ENCODE results near the gene FYB1. TPM values are rescaled to one million over a fixed set of nuclear protein-coding genes. Genes with fewer than 3 reads are reported as not detected.

FYB1 gene
- total RNA-seq, 1 donor from 2014 or later, result 0.55 TPM

DNA sequence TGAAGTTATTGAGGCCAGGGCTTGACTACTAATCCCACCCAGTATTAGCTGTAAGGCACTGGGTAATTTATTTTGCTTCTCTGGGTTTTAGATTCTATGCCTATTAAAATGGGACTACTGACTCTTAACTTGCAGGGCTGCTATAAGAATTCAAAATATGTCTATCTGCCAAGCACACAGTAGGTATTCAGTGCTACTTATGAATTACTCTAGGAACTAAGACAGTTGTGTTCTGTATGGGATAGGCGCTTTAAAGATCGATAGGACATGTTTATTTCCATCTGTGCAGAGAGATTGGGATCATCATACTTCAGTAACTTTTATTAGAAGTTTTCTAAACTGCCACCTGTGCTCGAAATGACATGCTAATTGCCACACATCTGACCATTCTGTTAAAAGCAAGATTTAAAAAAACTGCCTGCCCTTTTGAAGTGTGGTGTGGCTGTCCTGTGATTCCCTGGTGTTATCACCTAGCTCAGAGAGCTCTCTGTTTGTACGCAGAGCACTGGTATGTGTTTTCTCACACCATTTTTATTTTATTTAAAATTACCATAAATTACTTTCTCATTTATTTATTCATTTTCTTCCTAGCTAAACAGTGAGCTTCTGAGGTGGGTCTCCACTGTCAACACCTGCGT is 58.7 kb downstream of the FYB1 start:
- no peaks in the 10 kb centered on the region for H3K9me3 Mint-ChIP-seq
- H3K4me1 Mint-ChIP-seq, result peaks cover 8% of the 10 kb centered on the region
- H3K36me3 Mint-ChIP-seq (ENCODE audit: low read depth), result no peaks in the 10 kb centered on the region
- ATAC-seq (ENCODE audit: low read depth) (no peak), DNase-seq (no peak)
- peaks cover 6% of the 10 kb centered on the region for H3K27me3 Mint-ChIP-seq
- intact Hi-C loops (cut with micrococcal nuclease), result no loop called here
- H3K4me3 Mint-ChIP-seq, result no peak overlapping the region
- TF ChIP-seq, protein P1, sequence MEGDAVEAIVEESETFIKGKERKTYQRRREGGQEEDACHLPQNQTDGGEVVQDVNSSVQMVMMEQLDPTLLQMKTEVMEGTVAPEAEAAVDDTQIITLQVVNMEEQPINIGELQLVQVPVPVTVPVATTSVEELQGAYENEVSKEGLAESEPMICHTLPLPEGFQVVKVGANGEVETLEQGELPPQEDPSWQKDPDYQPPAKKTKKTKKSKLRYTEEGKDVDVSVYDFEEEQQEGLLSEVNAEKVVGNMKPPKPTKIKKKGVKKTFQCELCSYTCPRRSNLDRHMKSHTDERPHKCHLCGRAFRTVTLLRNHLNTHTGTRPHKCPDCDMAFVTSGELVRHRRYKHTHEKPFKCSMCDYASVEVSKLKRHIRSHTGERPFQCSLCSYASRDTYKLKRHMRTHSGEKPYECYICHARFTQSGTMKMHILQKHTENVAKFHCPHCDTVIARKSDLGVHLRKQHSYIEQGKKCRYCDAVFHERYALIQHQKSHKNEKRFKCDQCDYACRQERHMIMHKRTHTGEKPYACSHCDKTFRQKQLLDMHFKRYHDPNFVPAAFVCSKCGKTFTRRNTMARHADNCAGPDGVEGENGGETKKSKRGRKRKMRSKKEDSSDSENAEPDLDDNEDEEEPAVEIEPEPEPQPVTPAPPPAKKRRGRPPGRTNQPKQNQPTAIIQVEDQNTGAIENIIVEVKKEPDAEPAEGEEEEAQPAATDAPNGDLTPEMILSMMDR (IDR thresholded peaks at IDR 0.05), result no peak
- ChIA-PET POLR2A (no interaction called here), CTCF (no interaction called here)
- no peak overlapping the region for H3K27ac Mint-ChIP-seq

- no peak for DNase-seq
- Mint-ChIP-seq H3K4me3 (no peak overlapping the region), H3K36me3 (ENCODE audit: low read depth) (no peaks in the 10 kb centered on the region), H3K27ac (no peak overlapping the region), H3K27me3 (peaks cover 6% of the 10 kb centered on the region), H3K9me3 (no peaks in the 10 kb centered on the region), H3K4me1 (peaks cover 11% of the 10 kb centered on the region)
- intact Hi-C loops (cut with micrococcal nuclease), result loop anchor here (10.0 kb wide), 1 partner anchor 385 kb away; no protein-coding TSS in a partner anchor
- TF ChIP-seq, protein P1 (IDR thresholded peaks at IDR 0.05), result no peak
- POLR2A ChIA-PET, result no interaction called here
- CTCF ChIA-PET, result no interaction called here
- ATAC-seq (ENCODE audit: low read depth), result no peak
Measured at GRCh38 chr5:39159811-39160490, 59.4 kb downstream of the FYB1 start.

GRCh38 chr5:39158786-39159185 is 60.6 kb downstream of the FYB1 start:
- no peaks in the 10 kb centered on the region for H3K36me3 Mint-ChIP-seq (ENCODE audit: low read depth)
- no peak overlapping the region for H3K27ac Mint-ChIP-seq
- intact Hi-C loops (cut with micrococcal nuclease), result loop anchor here (10.0 kb wide), 1 partner anchor 386 kb away; no protein-coding TSS in a partner anchor
- H3K4me3 Mint-ChIP-seq, result no peak overlapping the region
- no peak for ATAC-seq (ENCODE audit: low read depth)
- DNase-seq, result no peak
- TF ChIP-seq, protein P1 (IDR thresholded peaks at IDR 0.05), result no peak
- H3K4me1 Mint-ChIP-seq, result peaks cover 3% of the 10 kb centered on the region
- peaks cover 6% of the 10 kb centered on the region for H3K27me3 Mint-ChIP-seq
- POLR2A ChIA-PET, result interaction anchor here (0.5 kb wide), 1 partner anchor 325 kb away, joined by 3 read pairs; no protein-coding TSS in a partner anchor
- no peaks in the 10 kb centered on the region for H3K9me3 Mint-ChIP-seq
- CTCF ChIA-PET, result no interaction called here

DNA sequence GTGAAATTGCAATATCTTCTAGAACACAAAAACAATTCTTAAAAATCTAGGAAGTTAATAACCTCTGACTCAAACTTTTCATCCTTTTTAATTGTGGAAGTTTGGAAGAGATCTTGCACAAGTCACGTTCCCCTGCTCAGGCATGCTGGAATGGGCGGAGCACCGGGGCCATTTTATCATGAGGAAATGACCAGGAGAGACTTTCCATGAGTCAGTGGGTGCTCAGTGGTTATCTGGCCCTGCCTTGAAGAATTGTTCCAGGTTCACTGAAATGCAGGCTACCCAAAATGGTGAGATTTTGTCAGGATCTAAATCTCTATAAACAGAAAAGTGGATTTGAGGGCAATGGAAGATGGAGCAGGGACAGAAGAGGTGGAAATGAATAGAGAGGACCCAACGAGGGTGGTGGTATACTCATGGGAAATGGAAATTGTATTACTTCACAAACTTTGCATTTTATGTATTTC is 61.2 kb downstream of the FYB1 start:
- H3K4me1 Mint-ChIP-seq, result peaks cover 2% of the 10 kb centered on the region
- H3K4me3 Mint-ChIP-seq, result no peak overlapping the region
- ATAC-seq (ENCODE audit: low read depth) (no peak), DNase-seq (no peak)
- peaks cover 6% of the 10 kb centered on the region for H3K27me3 Mint-ChIP-seq
- no peaks in the 10 kb centered on the region for H3K9me3 Mint-ChIP-seq
- no peak overlapping the region for H3K27ac Mint-ChIP-seq
- intact Hi-C loops (cut with micrococcal nuclease), result loop anchor here (10.0 kb wide), 1 partner anchor 387 kb away; no protein-coding TSS in a partner anchor
- POLR2A ChIA-PET, result no interaction called here
- no peaks in the 10 kb centered on the region for H3K36me3 Mint-ChIP-seq (ENCODE audit: low read depth)
- CTCF ChIA-PET, result no interaction called here
- TF ChIP-seq, protein P1 (IDR thresholded peaks at IDR 0.05), result no peak

- Mint-ChIP-seq H3K27ac (no peak overlapping the region), H3K4me1 (peaks cover 4% of the 10 kb centered on the region), H3K9me3 (no peaks in the 10 kb centered on the region), H3K4me3 (no peak overlapping the region), H3K36me3 (ENCODE audit: low read depth) (no peaks in the 10 kb centered on the region), H3K27me3 (peaks cover 6% of the 10 kb centered on the region)
- TF ChIP-seq, protein P1 (IDR thresholded peaks at IDR 0.05), result no peak
- ATAC-seq (ENCODE audit: low read depth), result no peak
- ChIA-PET CTCF (no interaction called here), POLR2A (no interaction called here)
- intact Hi-C loops (cut with micrococcal nuclease), result loop anchor here (10.0 kb wide), 1 partner anchor 387 kb away; no protein-coding TSS in a partner anchor
- DNase-seq, result no peak
Measured at GRCh38 chr5:39157701-39158100, 61.7 kb downstream of the FYB1 start.
